Pons (tissue), 1 donor: ENCODE measurements around the gene SRD5A1.

Source experiments
- DNase-seq: peaks from one replicate; pipeline ENCODE4 v3.0.0-alpha.2; 2016; ENCODE audit warnings: low spot score

The SRD5A1 gene

GRCh38 chr5:6684075-6684474 is 50.8 kb downstream of the SRD5A1 start:
- DNase-seq = no peak

- DNase-seq = no peak
Measured at GRCh38 chr5:6686501-6686900, 53.3 kb downstream of the SRD5A1 start.

- no peak for DNase-seq
Measured at GRCh38 chr5:6686915-6687409, 53.7 kb downstream of the SRD5A1 start.

- DNase-seq = no peak
Measured at GRCh38 chr5:6687505-6687904, 54.3 kb downstream of the SRD5A1 start.

GRCh38 chr5:6692906-6693305 is 59.7 kb downstream of the SRD5A1 start:
- no peak for DNase-seq

GRCh38 chr5:6698696-6699095 is 65.5 kb downstream of the SRD5A1 start:
- DNase-seq = no peak

GRCh38 chr5:6699357-6699756 is 66.1 kb downstream of the SRD5A1 start:
- no peak for DNase-seq

GRCh38 chr5:6700074-6700684 is 66.9 kb downstream of the SRD5A1 start:
- no peak for DNase-seq

GRCh38 chr5:6700685-6701355 is 67.6 kb downstream of the SRD5A1 start:
- no peak for DNase-seq

GRCh38 chr5:6701491-6701890 is 68.3 kb downstream of the SRD5A1 start:
- no peak for DNase-seq

- no peak for DNase-seq
Measured at GRCh38 chr5:6702633-6703032, 69.4 kb downstream of the SRD5A1 start.

GRCh38 chr5:6703806-6704205 is 70.6 kb downstream of the SRD5A1 start:
- DNase-seq = no peak

- DNase-seq = no peak
Measured at GRCh38 chr5:6704361-6704851, 71.2 kb downstream of the SRD5A1 start.

- no peak for DNase-seq
Measured at GRCh38 chr5:6705088-6705487, 71.8 kb downstream of the SRD5A1 start.

GRCh38 chr5:6705959-6706358 is 72.7 kb downstream of the SRD5A1 start:
- DNase-seq = no peak

GRCh38 chr5:6707852-6708251 is 74.6 kb downstream of the SRD5A1 start:
- no peak for DNase-seq

GRCh38 chr5:6708814-6709213 is 75.6 kb downstream of the SRD5A1 start:
- no peak for DNase-seq

GRCh38 chr5:6710070-6710469 is 76.8 kb downstream of the SRD5A1 start:
- no peak for DNase-seq

GRCh38 chr5:6710551-6711318 is 77.5 kb downstream of the SRD5A1 start:
- DNase-seq = no peak

- no peak for DNase-seq
Measured at GRCh38 chr5:6711409-6712141, 78.3 kb downstream of the SRD5A1 start.

GRCh38 chr5:6712142-6712576 is 78.9 kb downstream of the SRD5A1 start:
- peak; percentile 38 for DNase-seq
